GM19238 (cell line): ENCODE results near the gene TAF1B.

ENCODE experiments used
- DNase-seq: peaks from one replicate; pipeline ENCODE4 v3.0.0; 2011; ENCODE audit warnings: low spot score; ENCODE audit not compliant: insufficient read length

The TAF1B gene

DNA sequence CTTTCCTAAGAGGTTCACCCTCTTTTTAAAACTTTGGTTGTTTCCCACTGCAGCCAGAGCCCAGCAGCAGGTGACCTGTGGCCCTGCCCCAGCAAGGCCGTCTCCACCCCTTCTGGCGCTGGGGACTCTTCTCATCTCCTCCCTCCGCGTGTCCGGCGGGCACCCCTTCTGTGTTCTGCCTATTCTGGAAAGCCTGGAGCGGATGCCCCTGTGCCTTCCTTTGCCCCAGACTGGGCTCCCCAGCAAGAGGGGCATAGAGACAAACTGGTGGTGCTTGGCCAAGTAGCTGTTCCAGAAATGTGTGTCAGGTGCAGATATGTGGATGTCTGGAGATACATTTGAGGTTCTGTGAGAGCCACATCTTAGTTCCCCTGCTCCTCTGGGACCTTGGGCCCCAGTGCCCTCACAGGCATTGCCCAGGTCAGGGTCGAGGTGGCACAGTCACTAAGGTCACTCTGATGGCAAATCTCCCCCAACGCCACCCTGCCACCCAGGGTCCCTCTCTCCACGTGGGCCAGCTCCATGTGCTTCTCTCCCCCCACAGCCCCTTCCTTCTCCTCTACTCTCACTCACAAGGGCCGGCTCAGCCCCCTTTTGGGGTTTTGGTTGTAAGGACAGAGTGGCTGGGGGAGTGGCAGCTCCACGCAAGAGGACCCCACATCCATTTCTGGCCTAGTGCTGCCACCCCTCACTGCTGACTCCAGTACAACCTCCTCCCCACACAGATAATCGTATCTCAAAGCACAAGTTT, 35.5 kb upstream of the TAF1B start:
- no peak for DNase-seq

DNA sequence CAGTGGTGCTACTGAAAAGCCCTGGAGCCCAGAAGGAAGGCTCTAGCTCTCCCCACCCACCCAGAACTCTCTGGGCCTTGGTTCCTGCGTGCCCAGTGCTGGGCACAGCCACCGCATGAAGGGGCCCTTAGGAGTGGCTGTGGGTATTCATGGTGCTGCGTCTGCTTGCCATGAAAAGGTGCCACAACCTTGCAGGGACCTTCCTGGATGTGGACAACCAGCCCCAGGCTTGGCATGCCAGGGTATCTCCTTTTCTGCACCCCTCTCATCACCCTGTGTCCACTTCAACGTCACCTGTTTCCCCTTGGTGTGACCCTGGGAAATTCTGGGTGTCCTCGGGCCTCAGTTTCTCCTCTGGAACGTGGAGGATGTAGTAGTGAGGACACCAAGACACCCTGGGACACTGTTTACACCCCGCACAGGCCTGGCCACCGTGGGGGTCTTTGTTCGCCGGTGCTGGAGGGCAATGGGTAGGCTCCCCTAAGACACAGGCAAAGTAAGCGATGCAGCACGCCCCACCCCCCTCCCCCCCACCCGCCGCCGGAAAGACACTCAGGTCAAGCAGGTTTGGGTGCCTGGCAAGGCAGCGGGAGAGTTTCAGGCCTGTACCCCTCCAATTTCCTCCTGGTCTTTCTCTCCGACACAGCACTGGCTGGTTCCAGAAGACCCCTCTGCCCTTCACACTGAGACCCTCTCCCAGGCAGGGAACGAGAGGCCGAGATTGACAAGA, 34.8 kb upstream of the TAF1B start:
- DNase-seq, result no peak

DNA sequence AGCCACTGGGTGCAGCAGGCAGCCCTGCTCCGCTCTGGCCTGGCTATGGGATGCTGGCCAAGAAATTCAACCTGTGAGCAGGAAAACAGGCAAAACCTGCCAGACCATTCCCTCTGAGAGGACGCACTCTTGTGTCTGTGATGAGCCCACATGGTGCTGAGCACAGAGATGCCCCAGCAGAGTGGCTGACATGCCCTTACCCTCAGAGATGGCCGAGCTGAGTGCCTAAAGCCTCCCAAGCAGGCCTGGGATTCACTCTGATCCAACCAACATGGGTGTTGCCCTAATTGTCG, 34.3 kb upstream of the TAF1B start:
- no peak for DNase-seq

DNA sequence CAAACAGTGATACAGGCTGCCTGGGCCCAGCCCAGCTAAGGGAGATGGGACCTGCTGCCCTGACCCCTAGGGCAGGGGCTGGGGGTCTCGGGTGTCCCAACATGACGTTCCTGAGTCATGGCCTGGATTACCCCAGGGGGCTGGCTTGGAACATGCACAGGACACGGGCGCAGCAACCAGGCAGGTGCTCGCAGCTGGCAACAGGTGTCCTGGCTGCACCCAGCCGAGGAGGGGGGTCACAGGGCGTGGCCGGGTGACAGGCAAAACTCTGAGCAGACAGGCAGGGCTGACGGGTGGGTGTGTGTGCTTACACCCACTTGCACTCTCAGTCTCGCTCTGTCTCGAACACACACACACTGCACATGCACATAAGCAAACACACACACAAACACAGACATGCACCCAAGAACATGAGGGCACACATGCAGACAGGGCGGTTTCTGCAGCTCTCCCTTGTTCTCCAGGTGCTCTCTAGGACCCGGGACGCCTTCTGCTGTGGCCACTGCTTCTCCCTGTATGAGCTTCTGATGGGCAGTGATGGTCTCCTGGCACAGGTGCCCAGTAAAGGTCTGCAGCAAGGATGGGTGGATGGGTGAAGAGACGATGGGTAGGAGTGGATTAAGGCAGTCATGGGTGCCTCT, 33.7 kb upstream of the TAF1B start:
- no peak for DNase-seq

DNA sequence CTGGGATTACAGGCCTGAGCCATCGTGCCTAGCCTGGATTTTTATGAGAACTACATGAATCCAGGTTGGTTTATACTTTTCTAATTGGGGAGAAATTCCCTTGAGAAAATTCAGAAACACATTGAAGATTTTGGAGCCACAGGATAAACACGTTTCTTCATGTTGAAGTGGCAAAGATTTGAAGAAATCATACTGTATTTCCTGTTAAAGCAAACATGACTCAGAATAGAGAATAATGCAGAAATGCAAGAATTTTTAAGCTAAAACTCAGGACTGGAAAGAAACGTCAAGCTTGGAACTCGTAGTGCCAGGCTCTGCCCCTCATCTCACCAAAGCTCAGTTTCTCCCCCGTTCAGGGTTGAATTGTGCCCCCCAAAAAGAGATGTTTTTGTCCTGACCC, 32.1 kb upstream of the TAF1B start:
- DNase-seq, result no peak

DNA sequence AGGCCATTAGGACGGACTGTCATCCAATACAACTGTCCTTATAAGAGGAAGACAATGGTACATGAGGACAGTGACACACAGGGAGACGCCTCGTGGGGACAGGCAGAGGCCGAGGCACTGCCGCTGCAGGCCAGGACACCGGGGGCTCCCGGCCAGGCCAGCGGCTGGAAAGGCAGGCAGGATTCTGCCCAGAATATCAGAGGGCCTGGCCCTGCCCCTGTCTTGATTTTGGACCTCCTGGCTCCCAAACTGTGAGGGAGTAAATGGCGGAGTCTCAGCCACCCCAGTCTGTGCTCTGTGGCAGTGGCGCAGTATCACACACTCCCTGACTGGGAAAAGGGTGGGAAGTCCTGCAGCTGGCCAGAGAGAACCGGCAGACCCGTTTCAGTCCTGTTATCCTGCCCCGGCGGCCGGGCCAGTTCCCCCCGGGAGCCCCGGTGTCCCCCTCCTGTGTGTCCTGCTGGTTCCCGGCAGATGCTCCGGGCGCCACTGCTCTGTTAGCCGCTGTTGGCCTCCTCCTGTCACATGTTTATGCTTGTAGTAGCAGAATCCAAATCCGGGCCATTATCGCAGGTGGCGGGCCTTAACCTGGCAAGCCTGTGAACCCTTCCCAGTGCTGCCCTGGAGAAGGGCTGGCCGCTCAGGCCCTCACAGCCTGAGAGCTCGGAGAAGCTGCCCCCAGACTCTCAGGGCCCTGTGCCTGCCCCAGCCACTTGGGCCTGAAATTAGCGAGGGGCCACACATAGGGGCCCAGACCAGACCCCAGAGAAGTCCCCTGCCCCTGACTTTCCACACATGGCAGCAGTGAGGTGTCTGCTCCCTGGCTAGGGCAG, 31.4 kb upstream of the TAF1B start:
- DNase-seq, result no peak

DNA sequence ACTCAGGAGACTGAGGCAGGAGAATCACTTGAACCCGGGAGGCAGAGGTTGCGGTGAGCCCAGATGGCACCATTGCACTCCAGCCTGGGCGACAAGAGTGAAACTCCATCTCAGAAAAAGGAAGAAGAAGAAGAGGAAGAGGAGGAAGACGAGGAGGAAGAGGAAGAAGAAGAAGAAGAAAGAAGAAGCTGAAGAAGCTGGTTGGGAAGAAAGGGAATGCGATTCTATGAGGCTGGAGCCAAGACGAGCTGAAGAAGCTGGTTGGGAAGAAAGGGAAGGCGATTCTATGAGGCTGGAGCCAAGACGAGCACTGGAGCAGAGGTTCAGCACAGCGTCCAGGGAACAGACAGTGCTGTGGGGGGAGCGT, 30.3 kb upstream of the TAF1B start:
- no peak for DNase-seq

DNA sequence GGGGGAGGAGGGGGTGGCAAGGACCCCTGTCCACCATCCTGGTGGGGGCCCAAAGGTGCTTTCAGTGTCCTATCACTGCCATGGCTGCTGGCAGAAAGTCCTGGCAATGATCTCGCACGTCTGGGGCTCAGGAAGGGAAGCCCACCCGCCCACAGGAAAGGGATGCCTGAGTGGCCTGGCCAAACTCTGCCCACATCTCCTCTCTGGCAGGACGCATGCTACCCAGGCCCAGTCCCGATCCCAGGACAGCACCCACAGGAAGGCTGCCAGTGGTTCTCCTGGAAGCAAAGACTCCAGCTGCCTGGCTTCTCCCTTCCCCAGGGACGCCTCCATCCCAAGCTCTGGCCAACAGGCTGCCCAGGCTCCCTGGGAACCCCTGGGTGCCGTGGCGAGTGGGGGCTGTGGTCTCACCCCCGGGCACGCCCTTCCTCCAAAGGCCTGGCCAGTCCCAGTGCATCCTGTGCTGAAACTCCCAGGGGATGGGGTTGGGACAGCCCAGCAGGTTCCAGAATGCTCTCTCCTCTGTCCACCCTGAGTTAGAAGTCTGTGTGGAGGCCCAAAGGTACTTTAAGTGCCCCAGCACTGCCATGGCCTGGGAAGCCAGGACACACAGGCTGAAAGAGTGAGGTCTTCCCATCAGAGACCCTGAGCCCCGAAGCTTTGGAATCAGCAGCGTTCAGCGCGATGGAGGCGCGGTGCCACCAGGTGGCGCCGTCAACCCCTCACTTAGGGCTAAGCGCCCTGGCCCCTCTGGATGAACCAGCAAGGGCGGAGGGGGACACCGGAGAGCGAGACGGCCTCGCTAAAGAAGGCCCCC, 29.8 kb upstream of the TAF1B start:
- DNase-seq, result peak; percentile 70

DNA sequence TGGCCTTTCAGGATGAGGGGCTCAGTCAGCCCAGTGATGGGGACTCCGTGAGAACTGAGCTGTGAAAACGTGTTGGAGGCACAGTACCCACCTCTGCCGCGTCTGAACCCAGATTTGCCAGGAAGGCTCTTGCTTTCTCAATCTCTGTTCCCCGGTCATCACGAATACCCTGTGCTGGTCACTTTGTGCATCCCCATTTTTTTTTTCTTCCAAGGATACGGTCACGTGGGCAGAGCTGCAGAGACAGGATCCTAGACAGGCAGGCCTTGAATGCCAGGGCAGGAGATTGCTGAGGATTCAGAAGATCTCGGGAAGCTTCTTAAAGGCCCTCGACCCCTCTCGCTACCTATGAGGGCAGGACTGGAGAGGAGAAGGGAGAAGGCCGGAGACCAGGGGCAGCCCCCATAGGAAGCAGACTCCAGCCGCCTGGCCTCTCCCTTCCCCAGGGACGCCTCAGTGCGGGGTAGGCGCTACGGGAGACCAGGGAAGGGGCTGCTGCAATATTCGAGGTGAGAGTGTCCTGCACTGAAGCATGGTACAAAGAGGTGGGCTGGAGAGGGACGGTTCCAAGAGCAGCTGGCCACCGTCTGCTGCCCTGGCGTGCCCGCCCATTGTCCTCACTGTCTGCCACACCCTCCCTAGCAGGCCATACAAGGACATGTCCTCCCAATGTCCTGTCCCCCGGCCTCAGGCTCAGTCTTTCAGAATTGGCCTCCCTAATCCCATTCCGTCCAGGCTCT, 29.0 kb upstream of the TAF1B start:
- DNase-seq, result no peak

DNA sequence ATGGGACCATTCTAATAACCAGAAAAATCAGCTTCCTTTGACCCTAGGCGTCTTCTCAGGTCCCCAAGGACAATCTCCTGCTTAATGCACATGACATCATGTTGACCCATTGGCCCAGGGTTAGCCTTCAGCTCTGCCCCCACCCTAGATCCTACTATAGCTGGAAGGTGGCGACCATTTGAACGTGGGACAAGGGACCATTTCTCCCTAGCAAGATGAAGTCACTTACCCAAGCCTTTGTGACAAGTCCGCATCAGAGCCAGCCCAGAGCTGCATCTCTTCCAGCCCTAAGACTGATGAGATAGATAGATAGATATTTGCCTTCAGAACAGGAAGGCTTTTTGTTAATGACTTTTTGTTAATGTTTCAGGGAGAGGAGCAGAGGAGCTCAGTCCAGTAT, 28.2 kb upstream of the TAF1B start:
- no peak for DNase-seq

DNA sequence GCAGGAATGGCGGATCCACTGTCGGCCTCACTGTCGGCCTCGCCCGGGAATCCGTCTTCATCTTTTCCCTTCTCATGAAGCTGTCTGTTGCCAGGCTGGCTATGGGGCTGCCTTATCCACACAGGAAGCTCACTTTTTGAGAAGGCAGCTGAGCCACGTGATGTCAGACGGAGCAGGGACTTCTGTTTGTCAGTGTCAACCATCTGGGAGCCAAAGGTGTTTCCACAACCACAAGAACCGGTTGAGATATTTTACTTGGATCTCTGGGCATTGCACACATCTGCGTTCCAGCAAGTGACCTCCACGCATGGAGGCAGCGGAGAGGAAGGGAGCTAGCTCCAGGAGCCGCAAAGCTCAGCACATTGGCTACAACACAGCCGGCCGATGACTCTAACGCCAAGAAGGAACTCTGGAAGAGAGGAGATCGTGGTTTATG, 27.4 kb upstream of the TAF1B start:
- no peak for DNase-seq

DNA sequence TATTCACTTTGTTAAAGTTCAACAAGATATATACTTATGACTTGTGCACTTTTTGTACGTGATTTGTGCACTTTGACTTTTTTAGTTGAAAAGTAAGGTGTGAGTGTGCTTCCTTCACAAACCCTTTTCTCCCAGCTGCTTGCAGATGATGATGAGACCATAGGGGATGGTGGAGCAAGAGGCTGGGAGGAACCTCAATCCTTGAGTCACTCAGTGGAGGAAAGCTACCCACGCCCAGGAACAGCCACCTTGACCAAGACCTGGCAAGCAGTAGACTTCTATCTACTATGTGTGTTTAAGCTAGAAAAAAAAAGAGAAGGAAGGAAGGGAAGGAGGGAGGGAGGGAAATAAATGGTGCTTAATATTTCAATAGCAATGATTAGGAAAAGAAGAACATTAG, 25.2 kb upstream of the TAF1B start:
- DNase-seq, result no peak

DNA sequence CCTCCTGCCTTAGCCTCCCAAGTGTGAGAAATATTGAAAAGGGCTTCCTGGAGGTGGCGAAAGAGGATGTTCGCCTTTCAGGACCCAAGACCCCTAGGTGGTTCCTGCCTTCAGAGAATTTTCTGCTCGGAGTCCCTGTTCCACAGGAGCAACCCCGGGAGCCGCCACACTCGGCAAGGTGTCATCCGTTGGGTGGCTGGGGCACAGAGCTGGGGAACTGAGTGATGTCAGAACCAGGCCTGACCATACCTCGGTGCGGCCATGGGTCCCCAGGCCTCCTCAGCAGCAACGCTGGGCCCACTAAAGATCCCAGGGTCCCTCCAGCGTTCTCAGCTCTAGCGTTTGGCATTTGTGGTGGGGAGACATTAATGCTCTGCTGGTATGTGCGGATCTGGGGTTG, 23.7 kb upstream of the TAF1B start:
- DNase-seq, result no peak

DNA sequence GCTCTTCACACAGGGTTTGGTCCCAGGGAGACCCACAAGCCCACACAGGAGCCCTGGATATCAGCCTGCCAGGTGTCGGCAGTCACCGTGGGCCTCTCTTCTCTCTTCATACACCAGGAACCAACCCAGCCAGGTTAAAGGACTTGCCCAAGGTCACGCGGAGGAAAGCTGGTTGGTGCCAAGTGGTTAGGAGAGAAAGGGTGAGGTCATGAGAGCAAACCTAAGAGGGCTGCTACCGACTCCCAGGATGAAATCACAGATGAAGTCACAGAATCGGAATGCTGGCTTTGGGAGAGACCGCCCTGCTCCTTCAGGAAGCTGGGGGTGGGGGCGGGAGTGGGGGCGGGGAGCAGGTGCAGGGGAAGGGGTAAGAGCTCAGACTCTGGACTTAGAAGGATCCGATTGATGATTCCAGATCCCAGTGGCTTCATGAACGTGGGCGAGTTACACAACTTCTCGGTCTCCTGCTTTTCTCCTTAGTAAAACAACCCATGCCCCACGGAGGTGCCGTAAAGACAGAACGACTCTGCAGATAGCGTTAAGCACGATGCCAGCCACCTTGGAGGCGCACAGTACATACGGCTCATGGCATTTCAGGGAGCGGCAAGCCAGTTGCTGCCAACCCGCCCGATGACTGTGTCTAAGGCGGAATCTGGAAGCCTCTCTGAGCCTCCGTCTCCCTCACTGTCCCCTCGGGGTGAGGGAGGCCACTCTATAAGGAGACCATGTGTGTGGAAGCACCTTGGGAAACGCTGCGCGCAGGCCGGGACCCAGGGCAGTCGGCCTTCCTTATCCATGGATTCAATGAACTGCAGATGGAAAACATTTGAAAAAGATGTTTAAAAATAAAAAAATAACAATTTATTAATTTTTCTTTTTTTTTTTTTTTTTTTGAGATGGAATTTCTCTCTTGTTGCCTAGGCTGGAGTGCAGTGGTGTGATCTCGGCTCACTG, 23.0 kb upstream of the TAF1B start:
- no peak for DNase-seq

DNA sequence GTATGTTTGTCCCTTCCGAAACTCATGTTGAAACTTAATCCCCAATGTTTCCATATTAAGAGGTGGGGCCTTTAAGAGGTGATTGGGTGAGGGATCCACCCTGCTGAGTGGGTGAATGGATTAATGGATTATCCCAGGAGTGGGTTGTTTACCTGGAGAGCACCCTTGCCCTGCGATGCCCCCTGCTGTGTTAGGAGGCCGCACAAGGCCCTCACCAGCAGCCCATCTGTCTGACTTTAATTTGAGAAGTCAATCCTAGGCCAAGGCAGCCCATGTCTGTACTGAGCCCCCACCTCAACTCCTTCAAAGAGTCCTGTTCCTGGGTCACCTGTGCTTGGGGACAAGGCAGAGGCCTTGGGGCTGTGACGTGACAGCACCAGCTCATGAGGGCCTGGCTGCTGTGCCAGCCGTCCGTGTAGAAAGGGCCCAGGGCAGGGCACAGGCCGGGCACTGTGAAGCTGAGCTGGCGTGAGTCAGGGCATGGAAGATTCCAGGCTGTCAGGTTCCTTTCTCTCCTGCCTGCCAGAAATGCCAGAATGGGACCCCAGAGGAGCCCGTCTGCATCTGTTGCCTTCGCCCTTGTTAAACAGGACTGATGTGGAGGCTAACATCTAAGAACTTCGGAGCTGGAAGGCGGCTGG, 21.3 kb upstream of the TAF1B start:
- no peak for DNase-seq

DNA sequence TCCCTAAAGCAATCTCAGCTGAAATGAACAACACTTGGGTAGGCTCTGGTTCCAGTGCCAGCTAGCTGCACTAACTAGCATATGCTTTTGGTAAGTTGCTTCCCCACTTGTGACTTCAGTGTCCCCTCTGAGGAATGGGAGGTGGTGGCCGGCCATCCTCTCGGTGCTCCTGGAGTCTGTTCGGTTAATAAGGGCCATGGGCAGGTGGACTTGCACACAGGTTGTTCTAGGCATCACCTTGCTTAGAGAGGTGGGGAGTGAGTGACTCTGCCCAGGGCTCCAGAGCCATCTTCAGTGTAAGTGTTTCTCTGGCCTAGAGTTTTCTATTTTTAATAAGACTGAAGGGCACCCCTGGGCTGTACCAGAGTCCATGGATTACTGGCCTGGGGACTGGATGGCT, 18.8 kb upstream of the TAF1B start:
- no peak for DNase-seq

DNA sequence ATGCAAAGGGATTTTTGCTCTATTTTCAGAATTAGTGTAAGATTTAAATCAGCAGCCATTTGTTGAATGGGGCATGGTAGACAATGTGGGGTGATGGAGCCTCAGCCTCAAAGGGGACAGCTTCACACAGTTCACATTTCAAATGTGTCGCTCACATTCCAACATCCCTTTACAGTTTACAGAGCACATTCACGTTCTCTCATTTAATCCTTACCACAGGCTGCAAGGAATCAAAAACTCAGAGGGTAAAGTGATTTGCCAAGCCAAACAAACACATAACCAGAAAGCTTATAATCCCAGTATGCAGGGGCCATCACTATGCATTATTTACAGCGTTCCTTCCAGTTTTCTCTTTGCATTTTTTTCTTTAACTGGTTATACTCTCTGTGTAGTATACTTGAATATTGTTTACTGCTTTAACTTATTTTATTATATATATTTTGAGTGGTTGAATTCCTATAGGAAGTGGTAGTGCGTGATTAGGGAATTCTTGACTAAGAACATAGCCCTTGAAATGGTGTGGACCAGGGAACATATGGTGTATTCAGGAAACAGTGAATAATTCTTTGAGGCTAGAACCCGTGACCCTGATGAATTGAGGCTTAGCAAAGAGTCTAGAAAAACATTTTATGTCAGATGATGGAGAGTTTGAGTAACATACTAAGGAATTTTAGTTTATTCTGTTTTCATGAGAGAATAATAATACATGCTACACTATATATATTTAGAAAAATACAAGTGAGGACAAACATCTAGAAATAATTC, 18.1 kb upstream of the TAF1B start:
- no peak for DNase-seq

DNA sequence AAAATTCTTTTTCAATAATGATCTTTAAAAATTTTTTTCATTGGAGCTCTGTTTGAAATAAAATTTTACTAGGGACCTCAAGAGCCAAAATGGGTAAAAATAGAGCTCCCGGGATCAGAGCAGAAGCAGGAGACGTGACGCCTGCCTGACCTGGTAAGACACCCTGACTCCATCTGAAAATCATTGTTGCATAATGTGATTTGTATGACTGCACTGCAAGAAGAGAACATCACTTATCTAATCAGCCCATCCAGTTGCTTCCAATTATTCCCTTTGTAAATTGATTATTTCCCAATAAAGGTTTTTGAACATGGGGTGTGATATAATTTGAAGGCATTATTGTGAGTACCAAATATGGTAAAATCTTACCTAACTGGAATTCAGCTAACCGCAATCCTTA, 17.1 kb upstream of the TAF1B start:
- no peak for DNase-seq
